HG03469 (cell line): Measurements from ENCODE around the gene PRDM5.
A peak's percentile ranks its signal among the peaks of the same experiment; 100 is the strongest.

Experiments
- ATAC-seq: cut with Tn5 transposase; IDR thresholded peaks from one replicate; pipeline ENCODE4 v1.9.1; 2021; ENCODE audit warnings: mild to moderate bottlenecking, moderate library complexity, moderate number of reproducible peaks; ENCODE audit not compliant: unreplicated experiment

Gene PRDM5

GRCh38 chr4:120915336-120915735, 7.2 kb downstream of the PRDM5 start:
- ATAC-seq, result no peak

GRCh38 chr4:120903419-120903818, 19.1 kb downstream of the PRDM5 start:
- no peak for ATAC-seq

- ATAC-seq, result no peak
Measured at GRCh38 chr4:120902925-120903324, 19.6 kb downstream of the PRDM5 start.

GRCh38 chr4:120901731-120902130, 20.8 kb downstream of the PRDM5 start:
- ATAC-seq, result no peak

- no peak for ATAC-seq
Measured at GRCh38 chr4:120897981-120898719, 24.4 kb downstream of the PRDM5 start.

GRCh38 chr4:120895554-120895953, 27.0 kb downstream of the PRDM5 start:
- no peak for ATAC-seq

GRCh38 chr4:120893314-120893713, 29.2 kb downstream of the PRDM5 start:
- no peak for ATAC-seq

- ATAC-seq, result no peak
Measured at GRCh38 chr4:120886191-120886590, 36.3 kb downstream of the PRDM5 start.

- ATAC-seq, result no peak
Measured at GRCh38 chr4:120881846-120882245, 40.7 kb downstream of the PRDM5 start.

- no peak for ATAC-seq
Measured at GRCh38 chr4:120881351-120881750, 41.2 kb downstream of the PRDM5 start.

GRCh38 chr4:120877021-120877420, 45.5 kb downstream of the PRDM5 start:
- ATAC-seq, result no peak

- no peak for ATAC-seq
Measured at GRCh38 chr4:120874792-120875774, 47.4 kb downstream of the PRDM5 start.

- ATAC-seq, result no peak
Measured at GRCh38 chr4:120873554-120873953, 49.0 kb downstream of the PRDM5 start.

- ATAC-seq, result no peak
Measured at GRCh38 chr4:120871173-120871572, 51.4 kb downstream of the PRDM5 start.

- no peak for ATAC-seq
Measured at GRCh38 chr4:120870279-120870673, 52.2 kb downstream of the PRDM5 start.

- no peak for ATAC-seq
Measured at GRCh38 chr4:120869613-120870278, 52.8 kb downstream of the PRDM5 start.

GRCh38 chr4:120867506-120867905, 55.0 kb downstream of the PRDM5 start:
- no peak for ATAC-seq

- ATAC-seq, result peak; percentile 87
Measured at GRCh38 chr4:120865985-120866384, 56.5 kb downstream of the PRDM5 start.

GRCh38 chr4:120864969-120865368, 57.6 kb downstream of the PRDM5 start:
- no peak for ATAC-seq

GRCh38 chr4:120862432-120862831, 60.1 kb downstream of the PRDM5 start:
- ATAC-seq, result no peak

GRCh38 chr4:120861852-120862251, 60.7 kb downstream of the PRDM5 start:
- no peak for ATAC-seq
